B cell (primary cell): ENCODE results near the gene LAMA2. TPM values are rescaled to one million over a fixed set of nuclear protein-coding genes. Genes with fewer than 3 reads are reported as not detected.

ENCODE experiments used
- ATAC-seq: fragments of 200-7000 bp; cut with Tn5 transposase; one replicate; pipeline ENCODE4 v1.10.0; 2021; ENCODE audit warnings: low read depth, mild to moderate bottlenecking, moderate number of reproducible peaks, moderate library complexity
- CTCF ChIA-PET: fragments of 350-600 bp; sonication (Branson Sonifier 250); formaldehyde crosslinking; loops from one replicate; lab custom pipeline; 2021; ENCODE audit warnings: antibody characterized with exemption, inconsistent platforms; lab: Charles Lee
- POLR2A ChIA-PET: fragments of 350-600 bp; sonication (Branson Sonifier 250); formaldehyde crosslinking; loops from one replicate; lab custom pipeline; 2021; ENCODE audit warnings: antibody characterized with exemption; lab: Charles Lee
- DNase-seq: peaks from one replicate; pipeline ENCODE4 v3.0.0; 2013
- H2AFZ ChIP-seq: 2 replicates; pipeline ENCODE4 v1.6.1; 2012; ENCODE audit warnings: mild to moderate bottlenecking, low read depth, low read length; ENCODE audit not compliant: insufficient read depth, poor library complexity, severe bottlenecking
- H3K27ac ChIP-seq, 2 donors: 1 replicate in 1 of 2; 2 replicates in 1 of 2; pipeline ENCODE4 v1.5.1; 2012 to 2013; ENCODE audit warnings: low read length in 2 of 2, mild to moderate bottlenecking in 2 of 2, moderate library complexity in 1 of 2
- H3K27me3 ChIP-seq, 4 experiments: fragments of 200-600 bp in 1 of 4; sonication (generic) in 1 of 4; replicated peaks in 1 of 4; 1 replicate in 2 of 4; 2 replicates in 2 of 4; pipeline versions ENCODE4 v1.6.1 to v1.7.0; 2013 to 2016; ENCODE audit warnings: low read length in 3 of 4, mild to moderate bottlenecking in 2 of 4, mixed read lengths in 1 of 4, moderate library complexity in 1 of 4; ENCODE audit not compliant: insufficient read depth in 4 of 4, control insufficient read depth in 3 of 4; ENCODE audit errors: control extremely low read depth in 1 of 4
- H3K36me3 ChIP-seq, 2 experiments: replicated peaks in 1 of 2; 1 replicate in 1 of 2; 2 replicates in 1 of 2; pipeline versions ENCODE4 v1.6.1 to v1.7.1; 2013; ENCODE audit warnings: low read length in 1 of 2; ENCODE audit not compliant: insufficient read depth in 2 of 2, control insufficient read depth in 1 of 2; ENCODE audit errors: control extremely low read depth in 1 of 2, extremely low read depth in 1 of 2
- H3K4me1 ChIP-seq, 2 donors: fragments of 200-600 bp in 1 of 2; sonication (generic) in 1 of 2; 1 replicate in 1 of 2; 2 replicates in 1 of 2; pipeline versions ENCODE4 v1.5.1 to v1.6.1; 2013 to 2017; ENCODE audit warnings: low read length in 2 of 2; ENCODE audit not compliant: control insufficient read depth in 2 of 2, insufficient read depth in 2 of 2
- H3K4me2 ChIP-seq: replicated peaks from 2 replicates; pipeline ENCODE3; 2012; ENCODE audit warnings: mild to moderate bottlenecking, low read depth, low read length; ENCODE audit not compliant: poor library complexity, severe bottlenecking
- H3K4me3 ChIP-seq, 5 experiments: fragments of 200-600 bp in 1 of 5; sonication (generic) in 1 of 5; 1 replicate in 3 of 5; 2 replicates in 2 of 5; pipeline versions ENCODE4 v1.5.1 to v1.7.0; 2011 to 2016; ENCODE audit warnings: low read length in 4 of 5, mild to moderate bottlenecking in 4 of 5, low read depth in 2 of 5, control low read depth in 1 of 5, moderate library complexity in 1 of 5; ENCODE audit not compliant: insufficient read depth in 1 of 5; ENCODE audit errors: control extremely low read depth in 1 of 5, extremely low read depth in 1 of 5
- H3K79me2 ChIP-seq: fragments of 200-600 bp; sonication (generic); one replicate; pipeline ENCODE4 v1.6.0; 2016; ENCODE audit warnings: low read length; ENCODE audit not compliant: control insufficient read depth, insufficient read depth
- H3K9ac ChIP-seq: fragments of 200-600 bp; sonication (generic); 2 replicates; pipeline ENCODE4 v1.6.1; 2017; ENCODE audit warnings: mild to moderate bottlenecking, low read length, moderate library complexity
- H3K9me3 ChIP-seq, 3 donors: one replicate each; pipeline versions ENCODE4 v1.6.1 to v1.7.1; 2013; ENCODE audit warnings: low read length in 2 of 3; ENCODE audit not compliant: control insufficient read depth in 2 of 3, insufficient read depth in 1 of 3; ENCODE audit errors: control extremely low read depth in 1 of 3
- H4K20me1 ChIP-seq: 2 replicates; pipeline ENCODE4 v1.6.0; 2012; ENCODE audit warnings: mild to moderate bottlenecking, low read length; ENCODE audit not compliant: insufficient read depth, control insufficient read depth, poor library complexity, severe bottlenecking
- H3K27ac Mint-ChIP-seq: one replicate; pipeline ENCODE4 v1.8.0; 2021; ENCODE audit warnings: mixed read lengths
- H3K27me3 Mint-ChIP-seq: one replicate; pipeline ENCODE4 v1.8.0; 2021; ENCODE audit warnings: mixed read lengths
- H3K4me1 Mint-ChIP-seq: one replicate; pipeline ENCODE4 v1.8.0; 2021; ENCODE audit warnings: mixed read lengths
- H3K4me3 Mint-ChIP-seq: one replicate; pipeline ENCODE4 v1.8.0; 2021; ENCODE audit warnings: mixed read lengths
- H3K9me3 Mint-ChIP-seq: one replicate; pipeline ENCODE4 v1.8.0; 2022; ENCODE audit warnings: mixed read lengths; ENCODE audit not compliant: insufficient read depth
- EZH2 ChIP-seq: IDR thresholded peaks from 2 replicates; pipeline ENCODE4 v1.6.1; 2012; ENCODE audit warnings: borderline replicate concordance, low read depth, mild to moderate bottlenecking, moderate library complexity, low read length; ENCODE audit not compliant: insufficient read depth, poor library complexity, severe bottlenecking
- WGBS: methylation state at CpG from one replicate; pipeline ENCODE4 v1.1.5; 2013; ENCODE audit warnings: missing lambda C conversion rate; ENCODE audit not compliant: insufficient coverage; 5-methylcytosine and 5-hydroxymethylcytosine counted together
- intact Hi-C: fragments of 100-400 bp; cut with micrococcal nuclease; formaldehyde crosslinking; loops from one replicate; pipeline ENCODE4 v1.10.0; 2022
- polyA plus RNA-seq: library from polyadenylated mRNA; depleted of rRNA; stranded (reverse); fragments of >200 nt; gene quantifications from 2 replicates; pipeline ENCODE4 v1.2.3, GENCODE V29; 2012
- total RNA-seq, 2 donors: library from RNA; stranded (reverse); fragments of 120-200 nt in 1 of 2; gene quantifications; 1 replicate in 1 of 2; 2 replicates in 1 of 2; pipeline versions ENCODE4 v1.2.3 to v1.2.4, GENCODE V29; 2013 to 2022
- TF ChIP-seq, protein P1 (sequence below): fragments of 200-600 bp; IDR thresholded peaks from one replicate; pipeline ENCODE4 v1.8.0; 2022; ENCODE audit warnings: antibody characterized with exemption, mild to moderate bottlenecking

LAMA2 gene
- total and polyA plus RNA-seq, 2 donors (not counting 1 experiment from before 2014, with no cell fraction given) = 0.16 TPM; not detected in 1

DNA sequence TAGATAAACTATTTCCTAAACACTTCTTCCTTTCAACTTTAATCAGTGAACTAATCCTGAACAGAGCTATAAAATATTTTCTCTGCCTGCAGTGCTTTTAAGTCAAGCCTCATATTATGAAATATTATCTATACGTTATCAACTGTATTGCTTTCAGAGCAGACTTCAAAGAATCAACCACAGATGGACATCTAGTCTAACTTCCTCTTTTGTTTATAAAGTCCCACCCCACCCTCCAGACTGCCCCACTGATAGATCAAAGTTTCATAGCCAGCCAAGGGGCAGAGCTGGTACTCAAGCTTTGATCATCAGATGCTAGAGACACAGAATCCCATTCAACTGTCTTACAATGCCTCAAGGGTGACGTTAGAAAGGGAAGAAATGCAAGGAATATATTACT is 308.3 kb downstream of the LAMA2 start:
- ChIA-PET CTCF (no interaction called here), POLR2A (no interaction called here)
- Histone ChIP-seq H3K9ac (no peak overlapping the region), H3K4me2 (no peak overlapping the region), H3K4me3 (no peak overlapping the region), H3K36me3 (no peaks in the 10 kb centered on the region), H3K79me2 (no peaks in the 10 kb centered on the region), H3K4me1 (no peaks in the 10 kb centered on the region), H3K27ac (no peak overlapping the region), H3K9me3 (no peaks in the 10 kb centered on the region), H4K20me1 (no peaks in the 10 kb centered on the region), H2AFZ (no peak overlapping the region), H3K27me3 (no peaks in the 10 kb centered on the region)
- intact Hi-C loops = no loop called here
- DNase-seq (no peak), ATAC-seq (no peak)
- Mint-ChIP-seq H3K4me1 (peaks cover 7% of the 10 kb centered on the region), H3K4me3 (no peak overlapping the region), H3K9me3 (no peaks in the 10 kb centered on the region), H3K27me3 (no peaks in the 10 kb centered on the region), H3K27ac (no peak overlapping the region)
- no peak for TF ChIP-seq EZH2
- WGBS = 80% methylated on average over 1 of the region's 2 CpGs

DNA sequence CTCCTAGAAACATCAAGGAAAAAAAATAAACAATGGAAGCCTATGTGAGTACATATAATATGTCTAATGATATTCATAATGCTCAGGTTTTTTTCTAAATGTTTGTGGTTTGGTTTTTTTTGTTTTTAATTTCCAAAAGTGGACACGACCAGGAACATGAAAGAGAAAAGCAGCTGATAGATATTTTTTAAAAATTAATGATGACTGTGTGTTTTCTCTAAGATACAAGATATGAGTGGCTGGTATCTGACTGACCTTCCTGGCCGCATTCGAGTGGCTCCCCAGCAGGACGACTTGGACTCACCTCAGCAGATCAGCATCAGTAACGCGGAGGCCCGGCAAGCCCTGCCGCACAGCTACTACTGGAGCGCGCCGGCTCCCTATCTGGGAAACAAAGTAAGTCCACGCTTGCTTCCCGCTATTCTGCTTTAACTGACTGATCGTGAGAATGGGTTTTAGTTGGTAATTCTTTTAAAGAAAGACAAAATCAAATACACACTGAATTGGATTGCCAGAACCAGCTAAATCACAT is 309.6 kb downstream of the LAMA2 start:
- no peak overlapping the region for H3K27ac ChIP-seq
- H3K79me2 ChIP-seq = no peaks in the 10 kb centered on the region
- no peak for TF ChIP-seq EZH2
- TF ChIP-seq, protein P1, sequence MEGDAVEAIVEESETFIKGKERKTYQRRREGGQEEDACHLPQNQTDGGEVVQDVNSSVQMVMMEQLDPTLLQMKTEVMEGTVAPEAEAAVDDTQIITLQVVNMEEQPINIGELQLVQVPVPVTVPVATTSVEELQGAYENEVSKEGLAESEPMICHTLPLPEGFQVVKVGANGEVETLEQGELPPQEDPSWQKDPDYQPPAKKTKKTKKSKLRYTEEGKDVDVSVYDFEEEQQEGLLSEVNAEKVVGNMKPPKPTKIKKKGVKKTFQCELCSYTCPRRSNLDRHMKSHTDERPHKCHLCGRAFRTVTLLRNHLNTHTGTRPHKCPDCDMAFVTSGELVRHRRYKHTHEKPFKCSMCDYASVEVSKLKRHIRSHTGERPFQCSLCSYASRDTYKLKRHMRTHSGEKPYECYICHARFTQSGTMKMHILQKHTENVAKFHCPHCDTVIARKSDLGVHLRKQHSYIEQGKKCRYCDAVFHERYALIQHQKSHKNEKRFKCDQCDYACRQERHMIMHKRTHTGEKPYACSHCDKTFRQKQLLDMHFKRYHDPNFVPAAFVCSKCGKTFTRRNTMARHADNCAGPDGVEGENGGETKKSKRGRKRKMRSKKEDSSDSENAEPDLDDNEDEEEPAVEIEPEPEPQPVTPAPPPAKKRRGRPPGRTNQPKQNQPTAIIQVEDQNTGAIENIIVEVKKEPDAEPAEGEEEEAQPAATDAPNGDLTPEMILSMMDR = no peak
- intact Hi-C loops = no loop called here
- Mint-ChIP-seq H3K9me3 (no peaks in the 10 kb centered on the region), H3K4me3 (no peak overlapping the region), H3K27ac (no peak overlapping the region), H3K4me1 (peaks cover 7% of the 10 kb centered on the region), H3K27me3 (no peaks in the 10 kb centered on the region)
- ATAC-seq (no peak), DNase-seq (no peak)
- H3K9me3 ChIP-seq = no peaks in the 10 kb centered on the region
- no peaks in the 10 kb centered on the region for H3K4me1 ChIP-seq
- WGBS = 96% methylated on average over 4 of the region's 14 CpGs
- H2AFZ ChIP-seq = no peak overlapping the region
- ChIA-PET CTCF (no interaction called here), POLR2A (no interaction called here)
- no peak overlapping the region for H3K4me2 ChIP-seq
- no peaks in the 10 kb centered on the region for H3K27me3 ChIP-seq
- H3K9ac ChIP-seq = no peak overlapping the region
- no peak overlapping the region for H3K4me3 ChIP-seq
- no peaks in the 10 kb centered on the region for H3K36me3 ChIP-seq
- H4K20me1 ChIP-seq = no peaks in the 10 kb centered on the region
